SK-N-SH treated with all-trans-retinoic acid at 6 μM for 48 hours (cell line): Measurements from ENCODE around the gene TRIM7.

Experiments used
- ATAC-seq: fragments of 200-7000 bp; cut with Tn5 transposase; 3 replicates; pipeline ENCODE4 v1.9.1; 2020; ENCODE audit warnings: mild to moderate bottlenecking, moderate library complexity
- BACH2 ChIP-seq: fragments of 250-450 bp; sonication (Bioruptor Pico); IDR thresholded peaks from 2 replicates; pipeline ENCODE4 v1.9.0; 2021; ENCODE audit warnings: mild to moderate bottlenecking, borderline replicate concordance
- CSDC2 ChIP-seq: fragments of 250-450 bp; sonication (Bioruptor Pico); IDR thresholded peaks from 2 replicates; pipeline ENCODE4 v1.5.0; 2020; ENCODE audit warnings: mild to moderate bottlenecking, moderate library complexity
- ESRRG ChIP-seq: fragments of 250-450 bp; sonication (Bioruptor Pico); IDR thresholded peaks from 2 replicates; pipeline ENCODE4 v1.6.1; 2021; ENCODE audit warnings: mild to moderate bottlenecking
- GLIS3 ChIP-seq: fragments of 250-450 bp; sonication (Bioruptor Pico); IDR thresholded peaks from 2 replicates; pipeline ENCODE4 v1.5.0; 2020; ENCODE audit warnings: mild to moderate bottlenecking, moderate library complexity
- ISL1 ChIP-seq: fragments of 250-450 bp; sonication (Bioruptor Pico); IDR thresholded peaks from 2 replicates; pipeline ENCODE4 v2.1.2; 2022; ENCODE audit warnings: mild to moderate bottlenecking, moderate library complexity
- OSR1 ChIP-seq: fragments of 250-450 bp; sonication (Bioruptor Pico); IDR thresholded peaks from 2 replicates; pipeline ENCODE4 v1.8.0; 2022; ENCODE audit warnings: moderate library complexity, mild to moderate bottlenecking, inconsistent platforms
- PATZ1 ChIP-seq: fragments of 250-450 bp; sonication (Bioruptor Pico); IDR thresholded peaks from 2 replicates; pipeline ENCODE4 v1.8.0; 2020; ENCODE audit warnings: mild to moderate bottlenecking, moderate library complexity, borderline replicate concordance
- POU6F1 ChIP-seq: fragments of 250-450 bp; sonication (Bioruptor Pico); IDR thresholded peaks from 2 replicates; pipeline ENCODE4 v1.8.0; 2021; ENCODE audit warnings: low read depth, mild to moderate bottlenecking, moderate library complexity, borderline replicate concordance
- PPARA ChIP-seq: fragments of 250-450 bp; sonication (Bioruptor Pico); IDR thresholded peaks from 2 replicates; pipeline ENCODE4 v1.5.0; 2020; ENCODE audit warnings: mild to moderate bottlenecking, borderline replicate concordance
- RARB ChIP-seq: fragments of 250-450 bp; sonication (Bioruptor Pico); IDR thresholded peaks from 2 replicates; pipeline ENCODE4 v1.8.0; 2021; ENCODE audit warnings: mild to moderate bottlenecking, moderate library complexity
- TOX ChIP-seq: fragments of 250-450 bp; sonication (Bioruptor Pico); IDR thresholded peaks from 2 replicates; pipeline ENCODE4 v1.8.0; 2021; ENCODE audit warnings: mild to moderate bottlenecking, moderate library complexity, borderline replicate concordance
- TSHZ2 ChIP-seq: fragments of 250-450 bp; sonication (Bioruptor Pico); IDR thresholded peaks from 2 replicates; pipeline ENCODE4 v1.5.0; 2020; ENCODE audit warnings: mild to moderate bottlenecking, moderate library complexity
- ZC3H10 ChIP-seq: fragments of 250-450 bp; sonication (Bioruptor Pico); IDR thresholded peaks from 2 replicates; pipeline ENCODE4 v1.5.1; 2021; ENCODE audit warnings: mild to moderate bottlenecking, moderate library complexity
- ZFP3 ChIP-seq: fragments of 250-450 bp; sonication (Bioruptor Pico); IDR thresholded peaks from 2 replicates; pipeline ENCODE4 v1.5.0; 2020; ENCODE audit warnings: mild to moderate bottlenecking, moderate library complexity
- ZFP30 ChIP-seq: fragments of 450-650 bp; formaldehyde crosslinking; IDR thresholded peaks from 2 replicates; pipeline ENCODE4 v1.5.0; 2022; ENCODE audit warnings: mild to moderate bottlenecking, moderate library complexity
- ZNF70 ChIP-seq: fragments of 450-650 bp; formaldehyde crosslinking; IDR thresholded peaks from 2 replicates; pipeline ENCODE4 v1.5.0; 2020; ENCODE audit warnings: mild to moderate bottlenecking, moderate library complexity
- ZNF8 ChIP-seq: fragments of 450-650 bp; formaldehyde crosslinking; IDR thresholded peaks from 2 replicates; pipeline ENCODE4 v1.5.0; 2020; ENCODE audit warnings: mild to moderate bottlenecking, moderate library complexity

Gene TRIM7

GRCh38 chr5:181193656-181194055, 11.3 kb downstream of the TRIM7 start:
- ATAC-seq = no peak
- TF ChIP-seq PATZ1 (CRISPR knock-in tag) = no peak
- no peak for TF ChIP-seq TSHZ2 (CRISPR knock-in tag)
- no peak for TF ChIP-seq BACH2 (CRISPR knock-in tag)
- no peak for TF ChIP-seq ZFP30
- no peak for TF ChIP-seq GLIS3 (CRISPR knock-in tag)
- TF ChIP-seq ISL1 (CRISPR knock-in tag) = no peak
- no peak for TF ChIP-seq RARB (CRISPR knock-in tag)
- TF ChIP-seq CSDC2 (CRISPR knock-in tag) = no peak
- TF ChIP-seq TOX (CRISPR knock-in tag) = no peak
- TF ChIP-seq PPARA (CRISPR knock-in tag) = no peak

GRCh38 chr5:181192337-181193046, 12.5 kb downstream of the TRIM7 start:
- no peak for TF ChIP-seq PPARA (CRISPR knock-in tag)
- no peak for TF ChIP-seq ESRRG
- TF ChIP-seq TOX (CRISPR knock-in tag) = no peak
- TF ChIP-seq, all 23 proteins: peak for 0
- ATAC-seq = no peak

GRCh38 chr5:181191526-181192336, 13.3 kb downstream of the TRIM7 start:
- TF ChIP-seq TOX (CRISPR knock-in tag) (no peak), TSHZ2 (CRISPR knock-in tag) (no peak), PPARA (CRISPR knock-in tag) (no peak), ZNF70 (CRISPR knock-in tag) (no peak), ZFP3 (no peak), ZNF8 (CRISPR knock-in tag) (no peak), PATZ1 (CRISPR knock-in tag) (no peak), BACH2 (CRISPR knock-in tag) (no peak), ZFP30 (no peak), ESRRG (no peak), OSR1 (CRISPR knock-in tag) (no peak), ZC3H10 (CRISPR knock-in tag) (no peak), POU6F1 (CRISPR knock-in tag) (no peak)
- ATAC-seq = peak; percentile 73
